Suppressor macrophage (primary cell): ENCODE measurements around the gene ASB4.
A peak's percentile ranks its signal among the peaks of the same experiment; 100 is the strongest.

ENCODE experiments used
- DNase-seq, 4 experiments: peaks; one replicate each; pipeline ENCODE4 v3.0.0-alpha.2; 2020 to 2022

ASB4 gene

DNA sequence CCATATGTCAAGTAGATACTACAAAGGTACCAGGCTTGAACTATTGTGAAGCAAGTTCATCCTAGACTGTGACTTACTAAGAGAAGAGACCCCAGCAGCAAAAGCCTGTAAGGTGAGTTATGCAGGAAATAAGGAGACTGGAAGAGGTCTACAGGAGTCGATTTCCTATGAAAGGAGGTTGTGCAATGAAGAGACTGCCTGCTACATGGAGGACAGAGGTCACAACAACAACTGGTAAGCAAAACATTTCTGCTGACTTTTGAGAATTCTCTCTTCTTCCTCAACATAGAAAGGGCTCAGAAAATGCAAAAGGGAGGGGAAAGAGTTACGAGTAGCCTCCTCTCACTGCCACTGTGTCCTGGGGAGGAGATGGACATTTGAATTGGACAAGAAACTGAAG, 68.2 kb downstream of the ASB4 start:
- DNase-seq: peak in 3 of 4 experiments; percentile 17 to 45 (median 19)

- DNase-seq: no peak
These were observed 71.0 kb downstream of the ASB4 start for GRCh38 chr7:95556777-95557176.

GRCh38 chr7:95558864-95559263, 73.1 kb downstream of the ASB4 start:
- no peak for DNase-seq

- no peak for DNase-seq
These were observed 74.9 kb downstream of the ASB4 start for GRCh38 chr7:95560674-95561073.

DNA sequence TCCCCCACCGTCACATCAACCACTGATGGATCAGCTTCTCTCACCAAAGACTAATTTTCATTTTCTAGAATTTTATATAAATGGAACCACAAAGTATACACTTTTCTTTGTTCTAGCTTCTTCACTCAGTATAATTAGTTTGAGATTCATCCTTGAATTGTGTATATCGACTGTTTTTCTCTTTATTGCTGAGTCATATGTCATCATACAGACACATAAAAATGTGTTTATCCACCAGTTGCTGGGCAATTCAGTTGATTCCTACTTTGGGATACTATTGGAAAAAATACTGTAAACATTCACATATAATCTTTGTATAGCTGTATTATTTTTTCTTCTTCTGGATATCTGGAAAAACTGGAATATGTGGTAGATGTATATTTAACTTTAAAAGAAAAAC, 84.0 kb downstream of the ASB4 start:
- no peak for DNase-seq

DNA sequence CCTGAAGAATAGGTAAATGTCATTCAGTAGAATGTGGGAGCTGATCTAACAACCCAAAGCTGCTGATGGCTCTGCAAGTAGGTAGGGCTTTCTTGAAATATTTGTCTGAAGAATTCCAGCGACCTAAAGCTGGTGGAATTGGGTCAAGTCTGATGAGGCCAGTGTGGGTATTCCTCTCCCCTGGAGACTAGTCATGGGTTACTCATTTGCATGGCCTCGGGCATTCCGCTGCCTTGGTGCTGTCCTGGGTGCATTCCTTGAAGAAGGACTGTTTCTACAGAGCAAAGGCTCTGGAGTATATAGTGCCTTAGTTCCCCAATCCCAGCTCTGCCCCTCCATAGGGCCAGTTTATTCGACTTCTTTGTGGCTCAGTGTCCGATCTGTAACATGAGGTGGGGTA, 91.4 kb downstream of the ASB4 start:
- no peak for DNase-seq

GRCh38 chr7:95578299-95578855, 92.6 kb downstream of the ASB4 start:
- DNase-seq: no peak

- DNase-seq: no peak
These were observed 93.6 kb downstream of the ASB4 start for GRCh38 chr7:95579318-95579717.

GRCh38 chr7:95581467-95581866, 95.7 kb downstream of the ASB4 start:
- DNase-seq: no peak

DNA sequence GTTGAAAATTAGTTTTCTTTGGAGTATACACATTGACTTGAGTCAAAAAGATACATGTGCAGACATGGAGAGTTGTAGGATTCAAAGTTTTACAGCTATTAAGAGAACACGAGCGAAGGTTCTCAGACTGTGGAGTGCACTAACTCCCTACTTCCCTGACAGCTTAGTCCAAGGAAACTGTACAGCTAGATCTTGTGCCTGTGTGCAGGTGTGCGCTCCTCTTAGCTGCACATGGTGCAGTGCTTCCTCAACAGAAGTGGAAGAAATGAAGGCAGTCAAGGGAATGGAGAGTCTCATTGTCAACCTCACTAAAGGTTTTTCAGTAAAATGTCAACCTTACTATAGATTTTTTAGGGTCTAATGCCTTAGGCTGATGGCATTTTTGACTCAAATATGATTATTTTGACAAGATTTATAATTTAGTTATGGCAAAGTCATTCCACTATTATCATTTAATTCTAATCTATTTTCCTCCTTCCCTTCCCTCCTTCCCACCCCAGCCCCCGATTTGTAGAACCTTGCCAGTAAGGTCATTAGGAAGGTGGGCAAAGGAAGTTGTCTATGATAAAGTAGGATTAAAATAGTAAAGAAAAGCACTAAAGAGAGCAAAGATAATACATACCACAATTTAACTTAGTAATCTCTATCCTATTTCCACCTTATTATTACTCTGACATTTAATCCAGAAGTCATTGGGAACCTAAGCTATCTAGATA, 97.0 kb downstream of the ASB4 start:
- DNase-seq: no peak

DNA sequence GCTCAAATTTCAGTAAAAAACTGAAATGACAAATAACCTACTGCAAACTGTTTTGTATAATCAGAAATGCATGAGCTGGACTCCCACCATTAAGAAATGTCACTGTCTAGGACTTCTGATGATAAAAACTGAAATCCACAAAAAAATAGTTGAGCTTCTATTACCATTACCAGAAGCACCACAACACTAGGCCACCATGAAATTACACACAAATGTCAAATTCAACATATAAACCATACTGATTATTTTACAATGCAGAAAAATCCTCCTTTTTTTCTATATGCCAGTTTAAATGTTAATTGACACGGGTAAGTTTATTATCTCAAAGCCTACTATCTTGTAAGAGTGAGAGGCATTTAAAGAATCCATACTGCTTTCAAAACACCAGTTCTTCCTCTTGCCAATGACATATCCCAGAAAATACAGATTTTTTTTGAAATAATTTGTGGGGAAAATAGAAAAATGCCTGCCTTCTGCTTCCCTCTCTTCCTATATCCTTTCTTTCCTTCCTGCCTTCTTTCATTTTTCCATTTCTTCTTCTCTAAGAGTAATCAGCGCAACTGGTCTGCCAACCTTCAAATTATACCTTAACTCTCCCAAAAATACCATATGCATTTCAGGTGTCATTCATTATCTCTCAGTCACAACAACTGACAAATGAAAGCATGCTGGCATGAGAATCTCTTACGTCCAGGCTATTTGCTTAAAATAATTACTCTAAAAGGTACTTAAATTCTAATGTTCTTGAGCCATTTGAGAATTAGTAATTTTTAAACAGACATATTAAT, 98.3 kb downstream of the ASB4 start:
- no peak for DNase-seq

DNA sequence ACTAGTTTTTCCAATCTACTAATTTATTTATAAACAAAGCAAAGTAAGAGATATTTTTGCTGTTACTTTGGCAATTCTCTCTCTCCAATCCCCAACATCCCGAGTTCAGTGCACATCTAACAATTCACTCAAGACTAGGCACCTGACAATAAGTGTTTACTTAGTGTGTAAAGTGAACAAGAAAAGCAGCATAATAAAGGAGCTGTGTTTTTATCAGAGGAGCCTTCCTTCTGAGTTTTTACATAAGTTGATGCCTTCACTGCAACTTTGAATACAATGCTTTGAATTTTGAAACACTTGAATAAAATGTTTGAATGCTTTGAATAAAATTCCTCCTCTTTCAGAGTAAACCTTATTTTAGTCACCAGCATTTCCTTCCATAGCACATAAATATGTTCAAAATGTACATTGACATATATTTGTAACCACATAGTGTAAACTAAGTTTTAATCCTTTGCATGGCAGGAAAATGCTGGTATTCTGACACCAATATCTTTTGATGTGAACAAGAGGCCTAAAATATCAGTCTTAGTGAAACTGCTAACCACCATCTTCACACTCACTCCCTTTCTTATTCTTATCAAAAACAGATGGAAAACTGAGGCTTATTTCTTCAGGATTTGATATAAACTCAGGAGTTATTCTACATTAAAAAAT, 99.2 kb downstream of the ASB4 start:
- no peak for DNase-seq

- no peak for DNase-seq
These were observed 99.7 kb downstream of the ASB4 start for GRCh38 chr7:95585426-95585789.

DNA sequence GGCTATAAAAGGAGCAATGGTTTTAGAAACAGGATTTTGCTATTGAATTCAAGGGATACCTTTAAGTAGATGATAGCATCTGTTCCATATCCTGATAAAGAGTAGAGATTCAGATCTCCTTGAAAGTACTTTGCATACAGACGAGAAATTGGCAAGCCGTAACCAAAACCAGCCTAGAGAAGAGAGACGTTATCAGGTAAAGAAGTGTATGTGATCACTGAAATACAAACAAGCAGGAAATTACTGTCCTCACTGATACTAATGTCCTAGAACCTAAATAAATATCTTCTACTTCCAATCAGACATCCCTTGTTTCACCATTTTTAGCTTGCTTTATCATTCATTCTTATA, 101.2 kb downstream of the ASB4 start:
- DNase-seq: no peak

DNA sequence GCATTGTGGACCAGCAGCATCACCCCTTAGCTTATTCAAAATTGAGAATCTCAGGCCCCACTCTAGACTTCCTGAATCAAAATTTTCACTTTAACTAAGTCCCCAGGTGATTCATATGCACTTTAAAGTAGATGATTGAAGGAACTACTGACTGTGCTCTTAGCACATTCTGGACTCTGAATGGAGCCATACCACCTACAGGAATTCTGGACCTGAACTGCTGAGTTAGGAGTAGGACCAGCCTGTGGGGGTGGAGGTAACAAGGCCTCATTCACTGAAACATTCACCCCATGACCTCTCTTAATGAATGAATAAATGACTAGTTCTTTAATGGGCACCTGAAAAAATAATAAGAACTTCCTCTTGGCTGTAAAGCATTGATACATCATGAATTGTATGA, 103.3 kb downstream of the ASB4 start:
- DNase-seq: no peak

DNA sequence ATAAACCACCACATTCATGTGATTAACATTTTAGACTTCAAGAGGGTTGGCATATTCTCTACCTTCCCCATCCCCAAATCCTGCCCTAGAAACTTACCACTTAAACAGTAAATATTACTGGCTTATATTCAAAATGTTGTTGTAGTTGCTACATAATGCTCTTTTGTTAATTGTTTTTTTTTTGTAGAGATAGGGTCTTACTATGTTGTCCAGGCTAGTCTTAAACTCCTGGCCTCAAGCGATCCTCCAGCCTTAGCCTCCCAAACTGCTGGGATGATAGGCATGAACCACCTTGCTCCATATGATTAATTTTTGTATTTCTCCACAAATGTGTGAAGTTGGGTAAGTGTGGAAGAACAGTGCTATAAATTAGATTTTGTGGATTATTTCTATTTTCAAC, 104.0 kb downstream of the ASB4 start:
- no peak for DNase-seq
